Measurements from ENCODE around the gene NXPH4.
A peak's percentile ranks its signal among the peaks of the same experiment; 100 is the strongest.

NXPH4 gene

GRCh38 chr12:57239587-57240065 lies 23.0 kb downstream of the NXPH4 start:
- Histone ChIP-seq H3K9me3 (ENCODE audit: control insufficient read depth, low read length) (no peaks in the 10 kb centered on the region), H3K27me3 (ENCODE audit: control insufficient read depth, insufficient read depth, low read length) (peaks cover 96% of the 10 kb centered on the region), H3K36me3 (ENCODE audit: control insufficient read depth, insufficient read depth, low read length) (no peaks in the 10 kb centered on the region), H3K4me1 (ENCODE audit: control insufficient read depth, insufficient read depth, low read length) (peaks cover 90% of the 10 kb centered on the region), H3K4me3 (ENCODE audit: low read length) (no peak overlapping the region), H3K9ac (ENCODE audit: low read length) (no peak overlapping the region)

GRCh38 chr12:57240066-57240921 lies 23.7 kb downstream of the NXPH4 start:
- no peaks in the 10 kb centered on the region for H3K9me3 ChIP-seq (ENCODE audit: control insufficient read depth, low read length)
- H3K4me3 ChIP-seq (ENCODE audit: low read length), result peak overlapping the region; percentile 22
- H3K4me1 ChIP-seq (ENCODE audit: control insufficient read depth, insufficient read depth, low read length), result peaks cover 83% of the 10 kb centered on the region
- peak overlapping the region; percentile 15 for H3K9ac ChIP-seq (ENCODE audit: low read length)
- peaks cover 94% of the 10 kb centered on the region for H3K27me3 ChIP-seq (ENCODE audit: control insufficient read depth, insufficient read depth, low read length)
- H3K36me3 ChIP-seq (ENCODE audit: control insufficient read depth, insufficient read depth, low read length), result no peaks in the 10 kb centered on the region

GRCh38 chr12:57240926-57241401 lies 24.4 kb downstream of the NXPH4 start:
- Histone ChIP-seq H3K9ac (ENCODE audit: low read length) (no peak overlapping the region), H3K4me3 (ENCODE audit: low read length) (no peak overlapping the region), H3K36me3 (ENCODE audit: control insufficient read depth, insufficient read depth, low read length) (no peaks in the 10 kb centered on the region), H3K4me1 (ENCODE audit: control insufficient read depth, insufficient read depth, low read length) (peaks cover 77% of the 10 kb centered on the region), H3K27me3 (ENCODE audit: control insufficient read depth, insufficient read depth, low read length) (peaks cover 87% of the 10 kb centered on the region), H3K9me3 (ENCODE audit: control insufficient read depth, low read length) (no peaks in the 10 kb centered on the region)

GRCh38 chr12:57241402-57242310 lies 25.1 kb downstream of the NXPH4 start:
- Histone ChIP-seq H3K9me3 (ENCODE audit: control insufficient read depth, low read length) (no peaks in the 10 kb centered on the region), H3K9ac (ENCODE audit: low read length) (no peak overlapping the region), H3K4me3 (ENCODE audit: low read length) (no peak overlapping the region), H3K36me3 (ENCODE audit: control insufficient read depth, insufficient read depth, low read length) (no peaks in the 10 kb centered on the region), H3K27me3 (ENCODE audit: control insufficient read depth, insufficient read depth, low read length) (peaks cover 80% of the 10 kb centered on the region), H3K4me1 (ENCODE audit: control insufficient read depth, insufficient read depth, low read length) (peaks cover 72% of the 10 kb centered on the region)

- Histone ChIP-seq H3K9me3 (ENCODE audit: control insufficient read depth, low read length) (no peaks in the 10 kb centered on the region), H3K4me1 (ENCODE audit: control insufficient read depth, insufficient read depth, low read length) (peaks cover 65% of the 10 kb centered on the region), H3K27me3 (ENCODE audit: control insufficient read depth, insufficient read depth, low read length) (peaks cover 74% of the 10 kb centered on the region), H3K4me3 (ENCODE audit: low read length) (peak overlapping the region; percentile 14), H3K9ac (ENCODE audit: low read length) (no peak overlapping the region), H3K36me3 (ENCODE audit: control insufficient read depth, insufficient read depth, low read length) (no peaks in the 10 kb centered on the region)
Observed at GRCh38 chr12:57242329-57242690, 25.7 kb downstream of the NXPH4 start.

DNA sequence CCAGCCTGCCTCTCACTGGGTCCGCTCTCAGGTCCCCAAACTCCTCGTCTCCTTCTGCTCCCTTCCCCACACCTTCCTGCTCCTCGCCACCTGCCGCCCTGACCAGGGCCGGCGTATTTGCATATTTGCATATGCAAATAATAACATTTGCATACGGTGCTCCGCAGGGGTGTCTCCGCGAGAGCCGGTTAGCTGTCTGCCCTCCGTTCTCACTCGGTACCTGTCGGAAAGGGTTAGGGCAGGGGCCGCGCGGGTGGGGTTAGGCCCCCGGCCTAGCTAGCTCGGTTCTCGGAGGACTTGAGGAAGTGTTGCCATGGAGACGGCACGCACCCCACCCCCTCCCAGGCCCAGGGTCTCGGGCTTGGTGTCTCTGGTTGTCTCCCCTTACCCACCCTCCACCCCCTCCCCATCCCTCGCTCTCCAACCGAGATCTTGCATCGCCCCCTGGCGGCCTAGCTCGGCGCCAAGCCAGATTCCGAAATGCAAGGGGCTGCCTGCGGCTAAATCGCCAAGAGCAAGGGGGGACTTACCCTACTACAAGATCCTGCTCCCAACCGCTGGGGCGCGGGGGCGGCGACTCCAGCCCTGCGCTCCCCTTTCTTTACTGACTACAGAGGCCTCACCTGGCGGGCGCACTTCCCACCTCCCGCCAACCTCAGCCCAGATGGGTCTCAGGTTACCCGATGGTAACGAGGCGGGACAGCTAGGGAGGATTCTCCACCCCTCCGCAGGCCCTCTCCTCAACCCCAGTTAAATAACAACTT lies 26.3 kb downstream of the NXPH4 start:
- Histone ChIP-seq H3K4me3 (ENCODE audit: low read length) (peak overlapping the region; percentile 14), H3K9me3 (ENCODE audit: control insufficient read depth, low read length) (no peaks in the 10 kb centered on the region), H3K4me1 (ENCODE audit: control insufficient read depth, insufficient read depth, low read length) (peaks cover 59% of the 10 kb centered on the region), H3K9ac (ENCODE audit: low read length) (peak overlapping the region; percentile 39), H3K36me3 (ENCODE audit: control insufficient read depth, insufficient read depth, low read length) (no peaks in the 10 kb centered on the region), H3K27me3 (ENCODE audit: control insufficient read depth, insufficient read depth, low read length) (peaks cover 68% of the 10 kb centered on the region)

GRCh38 chr12:57243521-57244311 lies 27.1 kb downstream of the NXPH4 start:
- no peaks in the 10 kb centered on the region for H3K9me3 ChIP-seq (ENCODE audit: control insufficient read depth, low read length)
- peaks cover 51% of the 10 kb centered on the region for H3K4me1 ChIP-seq (ENCODE audit: control insufficient read depth, insufficient read depth, low read length)
- H3K9ac ChIP-seq (ENCODE audit: low read length), result no peak overlapping the region
- H3K4me3 ChIP-seq (ENCODE audit: low read length), result no peak overlapping the region
- H3K36me3 ChIP-seq (ENCODE audit: control insufficient read depth, insufficient read depth, low read length), result no peaks in the 10 kb centered on the region
- peaks cover 60% of the 10 kb centered on the region for H3K27me3 ChIP-seq (ENCODE audit: control insufficient read depth, insufficient read depth, low read length)

- H3K27me3 ChIP-seq (ENCODE audit: control insufficient read depth, insufficient read depth, low read length), result peaks cover 54% of the 10 kb centered on the region
- H3K36me3 ChIP-seq (ENCODE audit: control insufficient read depth, insufficient read depth, low read length), result no peaks in the 10 kb centered on the region
- no peak overlapping the region for H3K9ac ChIP-seq (ENCODE audit: low read length)
- no peaks in the 10 kb centered on the region for H3K9me3 ChIP-seq (ENCODE audit: control insufficient read depth, low read length)
- H3K4me3 ChIP-seq (ENCODE audit: low read length), result no peak overlapping the region
- peaks cover 48% of the 10 kb centered on the region for H3K4me1 ChIP-seq (ENCODE audit: control insufficient read depth, insufficient read depth, low read length)
Observed at GRCh38 chr12:57244312-57244696, 27.7 kb downstream of the NXPH4 start.

- no peaks in the 10 kb centered on the region for H3K36me3 ChIP-seq (ENCODE audit: control insufficient read depth, insufficient read depth, low read length)
- H3K9ac ChIP-seq (ENCODE audit: low read length), result no peak overlapping the region
- no peak overlapping the region for H3K4me3 ChIP-seq (ENCODE audit: low read length)
Observed at GRCh38 chr12:57247041-57247440, 30.4 kb downstream of the NXPH4 start.

DNA sequence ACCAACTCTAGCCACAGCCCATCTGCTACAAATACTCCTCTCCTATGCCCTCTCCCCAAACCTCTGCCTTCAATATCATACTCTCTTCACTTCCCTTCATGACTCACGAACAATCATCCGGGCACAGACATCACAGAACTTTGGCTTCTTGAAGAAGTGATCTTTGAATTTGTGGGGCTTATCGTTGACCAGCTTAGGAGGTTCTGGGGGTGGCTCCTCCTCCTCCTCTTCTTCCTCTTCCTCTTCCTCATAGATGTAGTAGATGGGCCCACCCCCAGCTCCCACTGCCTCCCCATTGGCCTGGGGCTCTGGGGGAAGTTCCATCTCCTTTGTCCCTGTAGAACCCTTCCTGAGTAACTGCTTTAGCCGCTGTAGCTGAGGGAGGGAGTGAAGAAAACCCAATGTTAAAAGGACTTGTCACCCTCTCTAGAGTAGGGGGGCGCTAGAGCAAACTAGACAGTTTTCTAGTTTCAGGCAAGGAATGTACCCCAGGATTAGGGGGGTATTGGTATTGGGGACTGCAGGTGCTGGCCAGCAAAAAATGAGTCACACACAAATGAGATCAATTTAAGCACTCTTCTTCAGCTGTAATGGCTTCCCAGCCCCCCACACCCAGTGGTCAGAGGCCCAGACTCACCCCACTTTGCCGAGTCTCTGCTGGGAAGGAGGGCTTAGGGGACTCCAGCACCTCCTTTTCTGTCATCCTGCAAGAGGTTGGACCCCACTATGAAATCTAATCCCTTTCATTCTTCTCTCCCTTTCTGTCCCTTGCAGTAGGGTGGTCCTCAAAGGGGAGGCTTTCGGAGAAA lies 32.5 kb downstream of the NXPH4 start:
- peaks cover 6% of the 10 kb centered on the region for H3K27me3 ChIP-seq (ENCODE audit: control insufficient read depth, insufficient read depth, low read length)
- no peaks in the 10 kb centered on the region for H3K9me3 ChIP-seq (ENCODE audit: control insufficient read depth, low read length)
- H3K9ac ChIP-seq (ENCODE audit: low read length), result no peak overlapping the region
- H3K4me3 ChIP-seq (ENCODE audit: low read length), result no peak overlapping the region
- no peaks in the 10 kb centered on the region for H3K4me1 ChIP-seq (ENCODE audit: control insufficient read depth, insufficient read depth, low read length)
- no peaks in the 10 kb centered on the region for H3K36me3 ChIP-seq (ENCODE audit: control insufficient read depth, insufficient read depth, low read length)

More at GRCh38 chr12:57247041-57247440, 30.4 kb downstream of the NXPH4 start:
- Histone ChIP-seq H3K27me3 (ENCODE audit: control insufficient read depth, insufficient read depth, low read length) (peaks cover 27% of the 10 kb centered on the region), H3K4me1 (ENCODE audit: control insufficient read depth, insufficient read depth, low read length) (peaks cover 21% of the 10 kb centered on the region), H3K9me3 (ENCODE audit: control insufficient read depth, low read length) (no peaks in the 10 kb centered on the region)
